IMR-90 (cell line): ENCODE data around the gene CHST2. TPM values are rescaled to one million over a fixed set of nuclear protein-coding genes. Genes with fewer than 3 reads are reported as not detected.

ENCODE experiments used
- ATAC-seq: fragments of 200-7000 bp; cut with Tn5 transposase; 2 replicates; pipeline ENCODE4 v1.9.1; 2020; ENCODE audit warnings: low read depth, mild to moderate bottlenecking, moderate library complexity
- BruUV-seq: library from RNA; stranded (reverse); fragments of 400-500 nt; replicated peaks from 2 replicates; lab custom pipeline; 2021; lab: Mats Ljungman, UMichigan
- CTCF ChIA-PET: fragments of 300-600 bp; formaldehyde crosslinking; extraction: SDS; loops from one replicate; lab custom pipeline; 2021; ENCODE audit warnings: antibody characterized with exemption; lab: Yijun Ruan, JAX
- POLR2A ChIA-PET: fragments of 300-600 bp; sonication (Branson Sonifier 250); formaldehyde crosslinking; loops from one replicate; lab custom pipeline; 2022; ENCODE audit warnings: antibody characterized with exemption; ENCODE audit not compliant: unreplicated experiment; lab: Charles Lee
- DNase-seq: peaks from one replicate; pipeline ENCODE4 v3.0.0; 2013
- H2AFZ ChIP-seq: replicated peaks from 2 replicates; pipeline ENCODE3; 2013; ENCODE audit warnings: low read length, mild to moderate bottlenecking; ENCODE audit not compliant: poor library complexity
- H2AK5ac ChIP-seq: 2 replicates; pipeline ENCODE4 v1.6.1; 2013; ENCODE audit warnings: low read depth, low read length, inconsistent platforms
- H2AK9ac ChIP-seq: replicated peaks from 2 replicates; pipeline ENCODE3; 2013; ENCODE audit warnings: mild to moderate bottlenecking, low read depth, low read length, moderate library complexity; ENCODE audit not compliant: poor library complexity
- H2BK120ac ChIP-seq: 2 replicates; pipeline ENCODE4 v1.6.1; 2013; ENCODE audit warnings: low read depth, low read length, inconsistent platforms
- H2BK15ac ChIP-seq: 3 replicates; pipeline ENCODE4 v1.6.1; 2013; ENCODE audit warnings: low read depth, low read length, inconsistent platforms
- H2BK20ac ChIP-seq: 2 replicates; pipeline ENCODE4 v1.6.1; 2013; ENCODE audit warnings: low read depth, mild to moderate bottlenecking, inconsistent platforms, low read length, moderate library complexity
- H2BK5ac ChIP-seq: 2 replicates; pipeline ENCODE4 v1.6.1; 2013; ENCODE audit warnings: mild to moderate bottlenecking, low read depth, low read length, inconsistent platforms; ENCODE audit not compliant: poor library complexity, severe bottlenecking
- H3K14ac ChIP-seq: replicated peaks from 2 replicates; pipeline ENCODE4 v1.6.1; 2013; ENCODE audit warnings: low read depth, low read length, inconsistent platforms
- H3K18ac ChIP-seq: 2 replicates; pipeline ENCODE4 v1.6.1; 2013; ENCODE audit warnings: low read depth, low read length, control low read depth
- H3K23ac ChIP-seq: 2 replicates; pipeline ENCODE4 v1.6.1; 2013; ENCODE audit warnings: low read depth, low read length, inconsistent platforms
- H3K27ac ChIP-seq: 2 replicates; pipeline ENCODE4 v1.5.1; 2013; ENCODE audit warnings: mild to moderate bottlenecking, control low read depth, low read length; ENCODE audit not compliant: insufficient read depth
- H3K27me3 ChIP-seq: 2 replicates; pipeline ENCODE4 v1.6.1; 2013; ENCODE audit warnings: low read length; ENCODE audit not compliant: control insufficient read depth, insufficient read depth
- H3K36me3 ChIP-seq: 2 replicates; pipeline ENCODE4 v1.6.1; 2013; ENCODE audit warnings: low read length, mixed read lengths; ENCODE audit not compliant: control insufficient read depth, insufficient read depth
- H3K4ac ChIP-seq: 2 replicates; pipeline ENCODE4 v1.6.1; 2013; ENCODE audit warnings: low read depth, low read length, inconsistent platforms
- H3K4me1 ChIP-seq: 2 replicates; pipeline ENCODE4 v1.6.1; 2013; ENCODE audit warnings: low read length, mixed read lengths; ENCODE audit not compliant: control insufficient read depth, insufficient read depth
- H3K4me2 ChIP-seq: 2 replicates; pipeline ENCODE4 v1.6.1; 2013; ENCODE audit warnings: low read depth, mild to moderate bottlenecking, control low read depth, low read length, moderate library complexity
- H3K4me3 ChIP-seq: 2 replicates; pipeline ENCODE4 v1.5.1; 2013; ENCODE audit warnings: low read depth, mild to moderate bottlenecking, control low read depth, low read length, moderate library complexity; ENCODE audit not compliant: insufficient read depth
- H3K56ac ChIP-seq: 2 replicates; pipeline ENCODE4 v1.6.1; 2013; ENCODE audit warnings: low read length, inconsistent platforms; ENCODE audit not compliant: insufficient read depth; ENCODE audit errors: extremely low read depth
- H3K79me1 ChIP-seq, 2 experiments: 2 replicates each; pipeline ENCODE4 v1.6.1; 2013; ENCODE audit warnings: low read length in 2 of 2, inconsistent platforms in 1 of 2, low read depth in 1 of 2
- H3K9ac ChIP-seq: 2 replicates; pipeline ENCODE4 v1.6.1; 2013; ENCODE audit warnings: low read depth, low read length, control low read depth
- H3K9me1 ChIP-seq: 2 replicates; pipeline ENCODE4 v1.6.1; 2013; ENCODE audit warnings: low read length, inconsistent platforms; ENCODE audit not compliant: insufficient read depth
- H3K9me3 ChIP-seq: 2 replicates; pipeline ENCODE4 v1.6.1; 2013; ENCODE audit warnings: low read length; ENCODE audit not compliant: control insufficient read depth, insufficient read depth
- H4K20me1 ChIP-seq: 2 replicates; pipeline ENCODE4 v1.6.1; 2013; ENCODE audit warnings: low read length, inconsistent platforms; ENCODE audit not compliant: insufficient read depth
- H4K5ac ChIP-seq: 2 replicates; pipeline ENCODE4 v1.6.1; 2013; ENCODE audit warnings: mild to moderate bottlenecking, low read depth, low read length, control low read depth
- H4K8ac ChIP-seq, 2 experiments: 2 replicates each; pipeline ENCODE4 v1.6.1; 2013; ENCODE audit warnings: low read depth in 2 of 2, low read length in 2 of 2, control low read depth in 1 of 2, inconsistent platforms in 1 of 2
- H4K91ac ChIP-seq: 2 replicates; pipeline ENCODE4 v1.6.1; 2013; ENCODE audit warnings: low read depth, low read length, inconsistent platforms; ENCODE audit not compliant: insufficient read depth
- ELK1 ChIP-seq: fragments of 150-350 bp; IDR thresholded peaks from 2 replicates; pipeline ENCODE4 v1.6.1; 2016; ENCODE audit warnings: low read depth, mild to moderate bottlenecking, low read length, moderate library complexity, borderline replicate concordance
- POLR2A ChIP-seq: IDR thresholded peaks from 2 replicates; pipeline ENCODE4 v1.6.1; 2012; ENCODE audit warnings: mild to moderate bottlenecking, low read depth, low read length
- RFX5 ChIP-seq: IDR thresholded peaks from 2 replicates; pipeline ENCODE4 v1.8.0; 2012; ENCODE audit warnings: low read depth, mild to moderate bottlenecking, low read length, moderate library complexity
- SMC3 ChIP-seq: fragments of 150-350 bp; IDR thresholded peaks from 2 replicates; pipeline ENCODE4 v1.6.1; 2016; ENCODE audit warnings: low read depth, mild to moderate bottlenecking, antibody characterized with exemption, low read length, moderate library complexity
- WGBS, 2 experiments: methylation state at CpG; one replicate each; pipeline versions ENCODE4 v1.1.5 to v1.1.7; 2013; ENCODE audit warnings: missing lambda C conversion rate in 2 of 2; ENCODE audit not compliant: insufficient read length in 1 of 2; ENCODE audit errors: extremely low coverage in 2 of 2; 5-methylcytosine and 5-hydroxymethylcytosine counted together
- dilution Hi-C: fragments of 300-500 bp; cut with HindIII; formaldehyde crosslinking; loops from one replicate; pipeline ENCODE4 v1.14.3; 2018; ENCODE audit warnings: low sequenced_read_pairs; ENCODE audit not compliant: unreplicated experiment
- in situ Hi-C: fragments of 300-500 bp; cut with MboI; formaldehyde crosslinking; loops from 3 replicates; pipeline ENCODE4 v1.14.3; 2019; ENCODE audit warnings: low sequenced_read_pairs, inconsistent platforms, mixed read lengths
- intact Hi-C: fragments of 100-400 bp; cut with micrococcal nuclease; formaldehyde crosslinking; loops from 2 replicates; pipeline ENCODE4 v1.10.0; 2022
- polyA plus RNA-seq, 3 experiments: library from polyadenylated mRNA; depleted of rRNA; stranded (reverse); fragments of >200 nt; gene quantifications; 2 replicates each; pipeline ENCODE4 v1.2.3, GENCODE V29; 2012; ENCODE audit warnings: low replicate concordance in 1 of 3
- total RNA-seq: library from RNA; depleted of rRNA; stranded (reverse); fragments of >200 nt; gene quantifications from 2 replicates; pipeline ENCODE4 v1.2.3, GENCODE V29; 2012
- TF ChIP-seq, protein P1 (sequence below): conservative IDR thresholded peaks from 2 replicates; pipeline ENCODE4 v1.5.1; 2012; ENCODE audit warnings: mild to moderate bottlenecking, low read depth, low read length, improper control_type of control experiment

Gene CHST2
- total and polyA plus RNA-seq, 2 of the 4 experiments (the other 2 are of a cell fraction) = 0.90 to 1.4 TPM

- no peak overlapping the region for H2BK15ac ChIP-seq
- no peak overlapping the region for H2BK5ac ChIP-seq
- no peak overlapping the region for H3K14ac ChIP-seq
- no peak overlapping the region for H3K23ac ChIP-seq
- no peak overlapping the region for H4K5ac ChIP-seq
- no peak overlapping the region for H4K8ac ChIP-seq
- H3K27ac ChIP-seq = no peak overlapping the region
- no peak overlapping the region for H3K18ac ChIP-seq
- no peaks in the 10 kb centered on the region for H3K36me3 ChIP-seq
- H4K20me1 ChIP-seq = no peaks in the 10 kb centered on the region
- H3K9ac ChIP-seq = no peak overlapping the region
- H2BK20ac ChIP-seq = no peak overlapping the region
- DNase-seq (no peak), ATAC-seq (no peak)
- H3K79me1 ChIP-seq = no peaks in the 10 kb centered on the region
- H3K4ac ChIP-seq = no peak overlapping the region
- H3K56ac ChIP-seq = no peak overlapping the region
- dilution Hi-C loops = no loop called here
- in situ Hi-C loops = no loop called here
- peaks cover 18% of the 10 kb centered on the region for H3K27me3 ChIP-seq
- ChIA-PET POLR2A (no interaction called here), CTCF (no interaction called here)
- WGBS, 2 experiments = no CpG with 5 or more reads among the region's 2 CpGs
- TF ChIP-seq, protein P1, sequence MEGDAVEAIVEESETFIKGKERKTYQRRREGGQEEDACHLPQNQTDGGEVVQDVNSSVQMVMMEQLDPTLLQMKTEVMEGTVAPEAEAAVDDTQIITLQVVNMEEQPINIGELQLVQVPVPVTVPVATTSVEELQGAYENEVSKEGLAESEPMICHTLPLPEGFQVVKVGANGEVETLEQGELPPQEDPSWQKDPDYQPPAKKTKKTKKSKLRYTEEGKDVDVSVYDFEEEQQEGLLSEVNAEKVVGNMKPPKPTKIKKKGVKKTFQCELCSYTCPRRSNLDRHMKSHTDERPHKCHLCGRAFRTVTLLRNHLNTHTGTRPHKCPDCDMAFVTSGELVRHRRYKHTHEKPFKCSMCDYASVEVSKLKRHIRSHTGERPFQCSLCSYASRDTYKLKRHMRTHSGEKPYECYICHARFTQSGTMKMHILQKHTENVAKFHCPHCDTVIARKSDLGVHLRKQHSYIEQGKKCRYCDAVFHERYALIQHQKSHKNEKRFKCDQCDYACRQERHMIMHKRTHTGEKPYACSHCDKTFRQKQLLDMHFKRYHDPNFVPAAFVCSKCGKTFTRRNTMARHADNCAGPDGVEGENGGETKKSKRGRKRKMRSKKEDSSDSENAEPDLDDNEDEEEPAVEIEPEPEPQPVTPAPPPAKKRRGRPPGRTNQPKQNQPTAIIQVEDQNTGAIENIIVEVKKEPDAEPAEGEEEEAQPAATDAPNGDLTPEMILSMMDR = no peak
- TF ChIP-seq POLR2A (no peak), ELK1 (no peak), SMC3 (no peak), RFX5 (no peak)
- H4K91ac ChIP-seq = no peak overlapping the region
- no peak overlapping the region for H2AFZ ChIP-seq
- 0 out of 2 replicates have a peak, but pooled peaks cover 2% of the 10 kb centered on the region for H3K9me3 ChIP-seq
- H3K4me3 ChIP-seq = no peak overlapping the region
- H2AK5ac ChIP-seq = no peak overlapping the region
- intact Hi-C loops = no loop called here
- no peak overlapping the region for H2AK9ac ChIP-seq
- H3K9me1 ChIP-seq = no peaks in the 10 kb centered on the region
- H3K4me1 ChIP-seq = no peaks in the 10 kb centered on the region
- BruUV-seq = no TSS peak
- no peak overlapping the region for H3K4me2 ChIP-seq
- no peak overlapping the region for H2BK120ac ChIP-seq
Measured at GRCh38 chr3:143095813-143096212, 23.8 kb upstream of the CHST2 start.
